K562 treated with DMSO at 1 percent for 48 hours (cell line): Measurements from ENCODE around the gene SH3PXD2A. TPM values are rescaled to one million over a fixed set of nuclear protein-coding genes. Genes with fewer than 3 reads are reported as not detected.

ENCODE experiments used
- total RNA-seq: library from RNA; unstranded; fragments of 300-600 nt; gene quantifications from 2 replicates; pipeline ENCODE4 v1.2.3, GENCODE V29; 2022; ENCODE audit warnings: low replicate concordance; ENCODE audit errors: extremely low read depth

SH3PXD2A gene
- not detected in 2 replicates for total RNA-seq

GRCh38 chr10:103855424-103855823 is at the start of gene SH3PXD2A:
TSS of gene SH3PXD2A (minus strand) at chr10:103855576. CDS start at chr10:103855266, 310 bp downstream.

Other genes starting within 250 kb of the SH3PXD2A start
- not detected in 2 replicates for gene STN1, start 62.6 kb upstream of the SH3PXD2A start, total RNA-seq
- gene SLK, start 111.6 kb upstream of the SH3PXD2A start, total RNA-seq, result 45.1 TPM in 1 of 2 replicates, not detected in the other
- not detected in 2 replicates for gene COL17A1, start 230.3 kb upstream of the SH3PXD2A start, total RNA-seq